ENCODE results near the gene PRRT4.

Gene PRRT4

DNA sequence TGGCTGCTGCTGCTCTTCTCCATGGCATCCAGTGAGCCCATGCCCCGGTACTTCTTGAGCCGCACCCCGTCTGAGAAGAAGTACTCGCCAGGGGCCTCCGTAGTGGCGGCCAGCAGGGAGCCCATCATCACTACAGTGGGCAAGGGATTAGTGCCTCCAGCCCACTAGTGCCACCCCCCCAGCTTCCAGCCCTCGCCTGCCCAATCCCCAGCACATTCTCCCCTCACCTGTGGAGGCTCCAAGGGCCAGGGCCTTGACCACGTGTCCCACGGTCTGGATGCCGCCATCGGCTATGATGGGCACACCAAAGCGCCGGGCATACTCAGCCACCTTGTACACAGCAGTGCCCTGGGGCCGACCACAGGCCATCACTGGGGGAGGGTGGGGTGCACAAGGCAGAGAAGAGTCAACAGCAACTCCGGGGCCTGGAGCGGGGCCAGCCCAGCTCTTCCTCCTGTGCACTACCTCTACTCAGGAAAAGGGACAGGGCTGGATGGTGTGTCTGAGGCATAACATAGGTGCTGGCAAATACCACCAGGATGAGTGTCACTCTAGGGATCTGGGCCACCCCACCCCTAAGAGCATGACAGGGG, 33.5 kb upstream of the PRRT4 start:
- no peak for DNase-seq

DNA sequence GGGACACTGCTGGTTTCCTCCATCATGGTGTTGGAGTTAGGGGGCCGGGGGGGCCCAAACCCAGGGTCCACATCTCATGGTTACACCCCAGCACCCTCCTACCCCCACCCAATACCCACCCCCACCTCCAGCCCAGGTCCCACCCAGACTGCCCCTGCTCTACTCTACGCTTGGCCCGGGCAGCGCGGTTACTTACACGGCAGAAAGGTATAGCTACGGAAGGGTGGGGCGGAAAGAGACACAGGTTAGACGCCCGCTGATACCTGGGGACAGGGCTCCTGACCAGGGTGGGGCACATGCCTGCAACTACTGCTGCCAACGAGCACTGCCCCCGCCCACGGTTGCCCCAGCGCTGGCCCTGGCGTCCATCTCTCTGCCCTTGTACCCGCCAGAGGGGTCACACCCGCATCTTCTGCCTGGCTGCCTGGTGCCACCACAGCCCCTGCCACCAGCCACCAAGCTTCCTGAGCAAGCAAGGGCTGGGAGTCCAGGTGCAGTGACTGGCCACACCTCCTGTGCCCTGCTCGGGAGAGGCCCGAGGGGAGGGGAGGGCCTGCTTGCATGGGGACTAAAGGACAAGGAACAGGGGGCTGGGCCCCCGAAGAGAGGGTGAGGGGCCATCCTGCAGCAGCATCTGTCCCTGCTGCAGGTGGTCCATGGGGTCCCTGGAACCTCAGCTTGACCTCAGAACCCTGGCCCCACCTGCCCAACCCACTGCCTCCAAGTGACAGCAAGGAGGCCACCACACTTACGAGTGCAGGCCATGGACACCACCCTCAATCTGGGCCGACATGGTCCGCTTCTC, 32.2 kb upstream of the PRRT4 start:
- no peak for DNase-seq

DNA sequence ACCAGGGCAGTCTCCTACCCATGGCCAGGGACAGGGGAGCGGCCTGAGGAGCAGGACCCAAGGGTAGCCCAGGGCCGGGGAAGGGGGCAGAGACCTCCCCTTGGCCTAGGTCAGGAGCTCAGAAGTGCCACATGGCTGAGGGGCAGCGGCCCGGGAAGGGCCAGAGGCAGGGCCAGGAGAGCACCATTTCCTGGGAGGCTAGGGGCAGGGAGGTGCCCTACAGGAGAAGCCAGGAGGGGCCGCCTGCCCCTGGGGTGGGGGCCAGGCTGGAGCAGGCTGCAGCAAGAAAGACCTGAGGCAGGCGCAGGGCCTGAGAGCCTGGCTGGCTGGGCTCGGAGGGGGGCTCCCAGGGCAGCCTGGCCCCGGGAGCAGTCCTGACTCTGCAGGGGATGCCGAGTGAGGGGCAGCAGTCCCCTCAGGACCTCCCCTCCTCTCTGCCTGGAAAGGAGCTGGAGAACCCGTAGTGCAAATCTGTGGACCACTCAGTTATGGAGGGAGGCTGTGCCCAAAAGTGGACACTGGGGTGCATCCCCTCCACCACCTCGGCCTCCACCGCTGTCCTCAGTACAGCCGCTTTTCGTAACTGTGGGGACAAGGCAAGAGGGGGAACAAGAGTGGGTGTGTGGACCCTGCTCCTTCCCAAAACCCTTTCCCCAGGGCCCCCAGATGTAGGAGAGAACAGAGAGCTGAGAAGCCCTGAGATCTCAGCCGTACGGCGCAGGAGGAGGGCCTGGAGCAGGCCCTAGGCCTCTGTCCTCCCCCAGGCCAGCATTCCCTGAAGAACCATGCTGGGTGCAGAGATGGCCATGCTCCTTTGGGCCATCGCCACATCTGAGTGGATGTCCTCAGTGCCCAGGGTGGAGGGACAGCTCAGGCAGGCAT, 31.2 kb upstream of the PRRT4 start:
- DNase-seq: no peak

DNA sequence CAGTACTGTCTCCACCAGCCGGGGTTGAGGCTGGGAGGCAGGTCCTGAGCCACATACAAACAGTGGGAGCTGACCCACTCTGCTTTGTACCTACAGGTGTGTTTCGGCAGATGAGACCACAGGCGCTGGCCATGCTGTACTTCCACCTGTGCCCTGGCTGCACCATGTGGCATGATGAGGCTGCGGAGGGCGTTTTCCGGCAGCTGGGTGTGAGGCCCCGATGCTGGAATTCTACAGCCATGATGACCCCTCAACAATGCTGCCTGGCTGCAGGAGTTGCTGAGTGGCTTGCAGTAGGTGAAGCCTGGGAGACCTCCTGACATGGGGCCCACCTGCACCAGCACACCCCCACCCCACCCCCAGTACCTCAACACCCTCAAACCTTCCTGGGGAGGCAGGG, 30.3 kb upstream of the PRRT4 start:
- DNase-seq: no peak

DNA sequence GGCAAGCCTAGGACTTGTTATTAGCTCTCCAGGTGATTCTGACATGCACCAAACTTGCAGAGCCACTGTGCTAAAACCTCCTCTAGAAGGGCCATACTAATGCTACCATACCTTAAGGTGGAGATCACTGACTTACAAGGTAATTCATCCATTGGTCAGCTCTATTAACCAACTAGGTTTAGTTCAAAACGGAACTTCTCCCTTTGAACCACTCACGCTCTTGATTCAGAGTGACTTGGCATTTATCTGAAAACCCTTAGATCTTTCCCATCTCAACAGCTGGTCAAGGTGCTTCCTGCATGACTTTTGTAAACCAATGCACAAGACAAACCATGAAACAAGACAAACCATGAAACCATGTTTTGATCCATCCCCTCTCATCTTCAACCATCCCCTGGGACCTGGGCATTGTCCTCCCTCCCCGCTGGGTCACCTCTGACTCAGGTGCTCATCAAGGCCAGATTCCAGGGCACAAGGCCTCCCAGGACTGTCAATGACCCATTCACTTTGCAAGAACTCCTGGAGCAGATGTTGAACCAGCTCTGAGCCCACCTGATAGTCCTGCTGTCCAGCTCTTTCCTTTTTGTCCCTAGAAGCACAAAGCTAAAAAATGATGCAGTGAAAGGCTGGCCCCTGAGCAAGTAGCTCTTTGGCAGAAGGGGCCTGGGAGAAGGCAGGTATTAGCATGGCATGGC, 29.5 kb upstream of the PRRT4 start:
- no peak for DNase-seq

DNA sequence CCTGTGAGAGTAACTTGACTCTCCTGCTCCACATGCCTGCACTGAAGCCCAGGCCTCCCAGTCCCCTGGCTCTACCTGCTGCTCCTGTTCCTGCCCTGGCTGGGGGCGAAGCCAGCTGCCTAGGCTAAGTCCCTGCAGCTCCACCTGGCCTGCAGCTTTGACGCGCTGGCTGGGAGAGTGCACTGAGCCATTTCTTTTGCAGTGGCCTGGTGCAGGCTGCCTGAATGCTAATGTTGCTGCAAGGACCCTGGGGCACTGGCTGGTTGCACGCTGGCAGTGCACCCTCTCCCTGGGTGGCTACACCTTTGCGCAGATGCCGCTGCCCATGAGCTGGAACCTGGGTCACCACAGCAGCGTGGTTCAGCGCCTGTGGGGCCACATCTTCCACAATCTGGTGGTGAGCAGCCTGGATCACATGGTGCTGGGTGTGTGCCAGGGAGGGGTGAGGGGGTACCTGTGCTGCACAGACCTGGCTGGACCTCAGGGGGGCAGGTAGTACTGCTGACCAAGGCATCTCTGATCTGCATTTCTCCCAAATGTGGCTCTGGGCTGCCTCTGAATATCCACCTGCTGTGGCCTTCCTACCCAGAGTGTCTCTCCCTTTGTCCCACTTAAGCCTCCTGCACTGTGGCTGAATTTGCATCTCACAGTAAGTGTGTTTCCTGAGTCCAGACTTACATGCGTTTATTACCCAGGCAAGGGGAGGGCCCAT, 28.3 kb upstream of the PRRT4 start:
- DNase-seq: no peak

DNA sequence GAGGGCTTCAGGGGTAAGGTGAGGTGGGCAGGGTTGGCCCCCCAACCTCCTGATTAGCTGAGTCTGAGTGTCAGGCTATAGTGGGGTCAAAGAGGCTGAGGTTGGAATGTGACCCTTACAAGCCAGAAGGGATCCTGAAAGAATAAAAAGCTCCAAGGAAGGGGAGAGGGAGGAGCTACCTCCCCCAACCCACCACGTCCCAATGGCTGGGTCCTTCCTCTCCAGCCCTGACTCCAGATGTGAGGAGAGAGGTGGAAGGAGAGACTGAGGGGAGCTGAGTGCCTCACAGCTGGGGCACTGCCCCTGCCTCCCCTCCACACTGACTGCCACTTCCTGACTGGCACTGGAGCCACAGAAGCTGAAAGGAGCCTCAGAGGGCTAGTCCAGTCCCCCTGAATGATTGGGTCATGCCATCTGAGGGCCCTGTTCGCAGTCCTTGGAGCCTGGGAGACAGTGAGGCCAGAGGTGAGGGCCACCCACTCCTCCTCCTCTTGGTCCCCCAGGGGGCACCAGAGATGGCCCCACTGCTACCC, 27.7 kb upstream of the PRRT4 start:
- no peak for DNase-seq

DNA sequence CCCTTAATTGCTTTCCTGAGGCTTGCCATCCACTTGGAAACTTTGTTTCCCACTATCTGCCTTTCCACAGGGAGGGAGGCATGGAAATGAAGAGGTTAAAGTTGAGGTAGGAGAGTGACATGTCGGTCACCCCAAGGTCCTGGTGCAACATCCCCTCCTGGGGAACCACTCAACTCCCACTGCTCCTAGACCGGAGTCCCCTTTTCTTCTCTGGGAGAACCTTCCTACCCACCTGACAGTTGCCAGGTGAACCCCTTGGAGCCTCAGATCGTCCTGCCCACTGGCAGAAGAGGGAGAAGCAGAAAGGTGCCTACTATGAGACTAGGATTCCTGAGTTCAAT, 26.6 kb upstream of the PRRT4 start:
- DNase-seq: no peak

DNA sequence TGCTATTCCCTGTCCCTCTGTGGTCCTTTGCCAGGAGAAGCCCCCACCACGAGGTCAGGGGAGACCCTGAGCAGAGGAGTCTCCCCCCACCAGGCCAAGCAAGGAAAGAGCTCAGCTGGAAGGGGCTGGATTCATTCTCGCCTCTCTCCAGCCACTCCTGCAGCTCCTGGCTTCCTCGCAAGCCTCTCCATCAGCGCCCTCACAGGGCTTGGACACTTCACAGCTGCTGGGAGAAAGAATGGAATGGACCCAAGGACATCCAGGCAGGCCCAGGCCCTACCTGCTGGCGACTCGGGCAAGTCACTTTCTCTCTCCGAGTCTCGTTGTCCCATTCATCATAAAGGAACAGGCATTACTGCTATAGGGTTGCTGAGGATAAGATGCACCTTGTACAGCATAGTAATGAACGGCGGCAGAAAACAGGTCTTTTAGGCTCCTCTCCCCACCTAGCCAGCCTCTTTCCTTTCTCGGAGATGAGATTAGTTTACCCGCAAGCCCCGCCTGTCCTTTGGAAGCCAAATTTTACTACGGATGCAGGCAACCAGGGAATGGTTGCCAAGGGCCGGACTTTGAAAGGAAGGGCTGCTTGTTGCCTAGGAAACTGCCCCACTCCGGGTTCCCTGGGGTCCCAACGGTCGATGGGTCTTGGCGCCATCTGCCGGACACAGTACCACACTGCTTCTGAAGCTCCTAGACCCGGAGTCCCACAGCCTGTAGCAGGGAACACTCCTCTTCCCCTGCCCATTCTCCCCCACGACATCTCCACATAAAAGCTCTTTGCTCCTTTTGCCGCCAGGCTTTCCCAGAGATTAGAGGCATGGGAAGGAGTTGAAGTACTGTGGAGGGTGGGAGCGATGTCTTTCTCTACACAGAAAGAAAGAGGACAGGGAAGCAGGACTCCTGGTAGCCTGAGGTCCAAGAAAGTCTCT, 26.0 kb upstream of the PRRT4 start:
- DNase-seq: peak; percentile 55

DNA sequence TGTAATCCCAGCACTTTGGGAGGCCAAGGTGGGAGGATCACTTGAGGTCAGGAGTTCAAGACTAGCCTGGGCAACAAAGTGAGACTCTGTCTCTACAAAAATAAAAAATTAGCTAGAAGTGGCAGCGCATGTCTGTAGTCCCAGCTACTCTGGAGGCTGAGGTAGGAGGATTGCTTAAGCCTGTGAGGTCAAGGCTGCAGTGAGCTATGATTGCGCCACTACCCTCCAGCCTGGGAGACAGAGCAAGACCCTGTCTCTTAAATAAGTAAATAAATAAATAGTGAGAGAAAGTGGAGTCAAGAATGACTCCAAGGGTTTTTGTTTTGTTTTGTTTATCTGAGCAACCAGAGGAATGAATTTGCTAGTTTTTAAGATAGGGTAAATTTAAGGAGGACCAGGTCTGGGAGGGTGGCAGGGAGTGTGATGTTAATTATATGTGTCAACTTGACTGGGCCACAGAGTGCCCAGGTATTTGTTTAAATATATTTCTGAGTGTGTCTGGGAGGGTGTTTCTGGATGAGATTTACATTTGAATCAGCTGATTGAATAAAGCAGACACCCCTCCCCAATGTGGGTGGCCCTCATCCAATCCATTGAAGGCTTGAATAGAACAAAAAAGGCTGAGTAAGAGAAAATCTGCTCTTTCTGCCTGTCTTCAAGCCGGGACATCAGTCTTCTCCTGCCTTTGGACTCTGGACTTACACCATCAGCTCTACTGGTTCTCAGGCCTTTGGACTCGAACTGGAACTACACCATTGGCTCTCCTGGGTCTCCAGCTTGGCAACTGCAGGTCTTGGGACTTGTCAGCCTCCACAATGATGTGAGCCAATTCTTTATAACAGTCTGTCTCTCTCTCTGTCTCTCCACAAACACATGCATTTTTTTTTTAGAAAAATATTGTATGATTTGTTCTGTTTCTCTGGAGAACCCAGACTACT, 24.8 kb upstream of the PRRT4 start:
- DNase-seq: no peak

DNA sequence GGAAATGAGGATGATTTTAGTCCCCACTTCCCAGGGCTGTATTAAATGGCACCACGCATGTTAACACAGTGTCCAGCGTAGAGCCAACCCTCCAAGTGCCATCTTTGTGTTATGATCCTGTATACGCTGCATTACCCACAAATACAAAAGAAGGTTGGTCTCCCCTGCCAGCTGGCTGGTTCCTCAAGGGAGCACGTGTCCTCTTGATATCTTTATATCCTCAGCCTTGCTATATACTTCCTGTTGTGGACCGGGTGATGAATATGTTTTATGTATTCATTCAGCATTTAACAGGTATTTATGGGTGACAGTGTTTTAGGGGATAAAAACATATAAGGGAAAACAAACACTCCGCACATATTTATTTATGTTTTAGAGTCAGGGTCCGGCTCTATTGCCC, 23.2 kb upstream of the PRRT4 start:
- DNase-seq: no peak

DNA sequence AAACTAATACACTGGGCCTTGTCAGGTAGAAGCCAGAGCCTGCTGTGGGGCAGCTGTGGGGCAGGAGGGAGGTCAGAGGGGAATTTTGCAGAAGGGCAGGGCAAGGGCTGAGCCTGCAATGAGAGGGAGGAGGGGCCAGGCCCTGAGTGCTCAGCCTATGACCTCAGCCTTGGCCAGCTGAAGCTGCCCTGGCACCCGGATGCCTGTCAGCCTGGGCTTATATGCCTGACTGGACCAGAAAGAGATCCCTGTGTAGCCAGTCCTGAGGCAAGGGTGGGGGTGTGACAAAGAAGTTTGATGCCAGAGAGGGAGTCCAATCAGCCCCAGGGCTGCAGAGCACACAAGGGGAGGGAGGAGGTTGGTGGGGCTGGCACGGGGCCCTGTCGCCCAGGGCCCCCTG, 22.3 kb upstream of the PRRT4 start:
- DNase-seq: no peak

DNA sequence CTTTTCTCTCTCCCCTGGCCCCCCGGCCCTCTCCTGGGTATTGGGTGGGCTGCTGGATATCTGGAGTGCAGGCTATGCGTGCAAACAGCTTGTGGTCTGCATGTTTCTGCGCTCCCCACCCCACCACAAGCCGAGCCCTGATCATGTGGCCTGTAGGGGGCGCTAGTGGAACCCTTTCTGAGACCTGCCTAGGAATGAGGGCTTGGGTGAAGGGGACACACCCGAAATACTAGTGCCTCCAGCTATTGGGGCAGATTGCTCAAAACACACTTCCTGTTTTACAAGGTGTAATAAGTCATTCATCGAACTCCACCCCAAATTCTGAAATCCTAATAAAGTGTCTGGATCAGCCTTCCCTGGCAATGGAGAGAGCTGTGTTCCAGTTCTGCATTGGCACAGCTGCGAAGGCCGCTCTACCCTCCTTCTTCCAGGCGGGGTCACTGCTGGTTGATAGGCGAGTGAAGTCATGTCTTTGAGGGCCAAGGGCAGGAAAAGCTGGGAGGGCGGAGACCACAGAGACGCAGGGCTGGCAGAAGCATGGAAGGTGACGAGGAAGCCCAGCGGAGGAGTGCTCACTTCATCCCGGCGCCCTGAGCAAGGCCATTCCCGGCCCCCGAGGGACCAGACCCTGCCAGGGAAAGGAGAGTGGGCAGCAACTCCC, 19.8 kb upstream of the PRRT4 start:
- DNase-seq: peak; percentile 22

DNA sequence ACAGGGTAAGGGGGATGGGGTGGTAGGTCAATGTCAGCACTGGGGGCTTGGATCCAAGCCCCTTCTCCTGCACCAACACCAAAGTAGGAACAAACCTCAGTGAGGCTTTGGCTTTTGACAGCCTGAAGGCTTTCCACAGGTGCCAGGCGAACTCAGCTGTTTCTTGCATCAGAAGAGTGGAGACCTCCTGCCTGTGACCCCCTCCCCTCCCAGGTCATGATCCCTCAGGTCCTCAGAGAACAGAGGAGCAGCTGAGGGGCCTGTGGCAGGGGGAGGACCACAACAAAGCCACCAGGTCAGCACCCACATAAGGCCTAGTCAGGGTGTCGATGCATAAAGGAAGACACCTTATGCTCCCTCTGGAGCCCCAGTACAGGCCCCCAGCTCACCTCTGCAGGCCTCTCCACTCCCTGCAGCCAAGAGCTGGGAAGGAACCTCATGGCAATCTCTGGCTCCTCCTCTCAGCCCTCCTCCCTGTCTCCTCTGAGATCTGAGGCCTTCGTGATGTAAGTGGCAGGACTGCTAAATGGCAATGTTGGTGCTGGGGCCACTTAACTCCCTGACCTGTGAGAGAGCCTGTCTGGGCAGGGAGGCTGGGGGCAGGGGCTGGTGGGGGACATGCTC, 19.1 kb upstream of the PRRT4 start:
- no peak for DNase-seq

DNA sequence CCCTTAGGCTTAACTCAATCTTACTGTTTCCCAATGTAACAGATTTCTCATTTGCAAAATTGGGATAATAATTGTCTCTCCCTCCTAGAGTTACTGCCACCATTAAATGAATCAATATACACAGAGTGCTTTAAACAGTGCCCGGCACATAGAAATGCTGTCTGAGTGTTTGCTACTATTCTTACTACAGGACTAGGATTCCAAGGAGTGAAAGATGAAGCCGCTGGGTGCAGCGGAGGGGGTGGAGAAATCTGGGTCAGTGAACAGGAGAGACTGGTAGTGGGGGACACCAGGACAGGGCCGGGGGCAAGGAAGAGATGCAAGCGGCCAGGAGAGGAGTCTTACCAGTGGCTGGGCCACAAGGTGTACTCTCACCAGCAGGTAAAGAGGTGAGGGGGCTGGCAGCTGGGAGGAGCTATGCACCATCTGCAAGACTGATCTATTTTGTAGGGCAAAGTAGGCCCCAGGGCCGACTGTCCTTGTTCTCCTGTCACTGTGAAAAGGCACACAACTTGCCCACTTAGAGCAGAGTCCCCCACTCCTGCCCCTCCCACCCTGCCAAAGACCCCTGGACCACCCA, 18.5 kb upstream of the PRRT4 start:
- no peak for DNase-seq

DNA sequence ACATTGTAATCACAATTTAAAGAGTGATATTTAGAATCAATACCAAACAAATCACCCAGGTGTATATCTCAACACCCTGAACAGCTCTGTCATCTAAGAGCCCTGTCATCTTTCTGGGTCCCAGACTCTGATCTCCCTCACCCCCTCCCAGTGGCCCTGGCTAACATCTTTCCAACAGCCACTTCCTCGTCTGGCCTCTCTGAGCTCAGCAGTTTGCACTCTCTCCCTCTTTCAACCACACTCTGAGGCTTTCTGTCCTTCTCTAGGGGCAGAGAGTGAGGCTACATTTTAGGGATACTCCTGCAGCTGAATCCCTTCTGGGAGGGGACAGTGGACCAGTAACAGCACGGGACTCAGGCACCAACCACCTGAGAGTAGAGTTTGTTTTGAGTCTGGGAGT, 17.1 kb upstream of the PRRT4 start:
- no peak for DNase-seq

DNA sequence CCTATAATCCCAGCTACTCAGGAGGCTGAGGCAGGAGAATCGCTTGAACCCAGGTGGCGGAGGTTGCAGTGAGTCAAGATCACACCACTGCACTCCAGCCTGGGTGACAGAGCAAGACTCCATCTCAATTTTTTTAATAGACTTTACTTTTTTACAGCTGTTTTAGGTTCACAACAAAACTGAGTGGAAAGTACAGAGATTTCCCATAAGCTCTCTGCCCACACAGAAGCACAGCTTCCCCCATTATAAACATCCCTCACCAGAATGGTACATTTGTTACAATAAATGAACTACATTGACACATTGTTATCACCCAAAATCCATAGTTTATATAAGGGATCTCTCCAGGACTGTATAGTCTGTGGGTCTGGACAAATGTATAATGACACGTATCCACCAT, 14.6 kb upstream of the PRRT4 start:
- no peak for DNase-seq

DNA sequence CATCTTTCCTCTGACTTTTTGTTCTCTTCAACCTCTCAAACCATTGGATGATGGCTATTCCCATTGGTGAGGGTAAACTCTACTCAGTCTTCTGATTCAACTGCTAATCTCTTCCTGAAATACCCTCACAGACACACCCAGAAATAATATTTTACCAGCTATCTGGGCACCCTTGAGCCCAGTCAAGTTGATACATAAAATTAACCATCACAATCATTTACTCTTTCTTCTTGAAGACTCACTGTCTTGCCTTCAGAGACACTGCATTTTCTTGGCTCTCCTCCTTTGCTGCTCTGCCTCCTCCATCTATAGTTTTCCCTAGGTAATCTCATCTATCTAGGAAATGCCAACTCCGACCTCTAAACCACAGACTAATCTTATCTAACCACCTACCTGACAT, 12.6 kb upstream of the PRRT4 start:
- no peak for DNase-seq

DNA sequence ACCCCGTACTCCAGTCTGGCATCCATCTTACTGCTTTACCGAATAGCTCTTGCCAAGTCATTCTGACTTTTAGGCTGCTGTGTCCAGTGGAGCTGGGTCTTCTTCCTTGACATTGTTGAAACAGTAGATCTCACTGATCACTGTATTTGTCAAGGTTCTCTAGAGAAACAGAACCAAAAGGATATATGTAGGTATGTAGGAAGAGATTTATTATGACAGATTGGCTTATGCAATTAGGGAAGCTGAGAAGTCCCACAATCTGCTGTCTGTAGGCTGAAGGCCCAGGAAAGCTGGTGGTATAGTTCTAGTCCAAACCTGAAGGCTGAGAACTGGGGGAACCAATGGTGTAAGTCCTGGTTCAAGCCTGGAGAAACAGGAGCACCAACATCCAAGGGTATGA, 12.1 kb upstream of the PRRT4 start:
- DNase-seq: no peak

Measured in effector CD8-positive, alpha-beta T cell (primary cell).